ENCODE results near the gene EPHA8.
A peak's percentile ranks its signal among the peaks of the same experiment; 100 is the strongest.

EPHA8 gene

GRCh38 chr1:22534951-22535350 lies 28.3 kb upstream of the EPHA8 start (continued):
- TF ChIP-seq, protein P1, sequence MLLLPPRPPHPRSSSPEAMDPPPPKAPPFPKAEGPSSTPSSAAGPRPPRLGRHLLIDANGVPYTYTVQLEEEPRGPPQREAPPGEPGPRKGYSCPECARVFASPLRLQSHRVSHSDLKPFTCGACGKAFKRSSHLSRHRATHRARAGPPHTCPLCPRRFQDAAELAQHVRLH (tag by site-specific recombination; IDR thresholded peaks at IDR 0.05), result no peak
- no peak for TF ChIP-seq ZNF266 (tag by site-specific recombination; IDR thresholded peaks at IDR 0.05; ENCODE audit: low read depth)
- no peak for TF ChIP-seq ZBTB1 (tag by site-specific recombination; IDR thresholded peaks at IDR 0.05)
- TF ChIP-seq ZNF366 (tag by site-specific recombination; conservative IDR thresholded peaks at IDR 0.05), result no peak
- no peak for TF ChIP-seq PRDM6 (tag by site-specific recombination; IDR thresholded peaks at IDR 0.05)
- no peak for TF ChIP-seq ZXDB (tag by site-specific recombination; IDR thresholded peaks at IDR 0.05)
- no peak for TF ChIP-seq ZNF341 (tag by site-specific recombination; IDR thresholded peaks at IDR 0.05; ENCODE audit: low read depth)
- TF ChIP-seq ZSCAN30 (tag by site-specific recombination; IDR thresholded peaks at IDR 0.05), result no peak

DNA sequence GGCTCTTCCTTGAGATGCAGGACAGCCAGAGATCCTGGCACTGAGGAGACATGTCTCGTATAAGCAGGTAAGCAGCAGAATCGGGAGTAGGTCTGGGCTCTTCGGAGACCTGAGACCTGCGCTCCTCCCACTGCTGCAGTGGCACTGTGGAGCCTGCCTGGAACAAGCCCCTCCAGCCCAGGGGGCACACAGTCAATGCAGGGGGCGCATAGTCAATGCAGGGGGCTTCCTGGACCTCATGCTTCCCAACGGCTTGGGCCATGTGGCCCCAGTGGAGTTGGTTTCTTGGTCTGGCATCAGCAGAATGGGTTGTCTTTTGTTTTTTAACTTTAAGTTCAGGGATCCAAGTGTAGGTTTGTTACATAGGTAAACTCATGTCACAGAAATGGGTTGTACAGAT lies 27.9 kb upstream of the EPHA8 start:
- Histone ChIP-seq H3K4me1 (ENCODE audit: control insufficient read depth, insufficient read depth, low read length) (no peaks in the 10 kb centered on the region), H3K4me3 (ENCODE audit: low read depth, low read length) (no peak overlapping the region), H3K9me3 (ENCODE audit: control insufficient read depth, insufficient read depth, low read depth, low read length) (no peaks in the 10 kb centered on the region), H3K27ac (ENCODE audit: extremely low read depth, low read depth, low read length) (no peak overlapping the region), H3K36me3 (ENCODE audit: control insufficient read depth in 2 of 2, insufficient read depth in 1 of 2, low read length in 2 of 2) (no peaks in the 10 kb centered on the region)
- no peak for TF ChIP-seq HOXC10 (CRISPR knock-in tag; IDR thresholded peaks at IDR 0.05)
- peak; percentile 68 for TF ChIP-seq GLIS1 (tag by site-specific recombination; IDR thresholded peaks at IDR 0.05)
- ChIA-PET CTCF (interaction anchor here (1.1 kb wide), 1 partner anchor 104 kb away, joined by 3 read pairs; no protein-coding TSS in a partner anchor), POLR2A (no interaction called here)

- TF ChIP-seq ZNF518A (tag by site-specific recombination; conservative IDR thresholded peaks at IDR 0.05; ENCODE audit: low read depth) (no peak), ZNF843 (tag by site-specific recombination; IDR thresholded peaks at IDR 0.05) (no peak), ZNF473 (tag by site-specific recombination; IDR thresholded peaks at IDR 0.05) (no peak), ZNF624 (tag by site-specific recombination; IDR thresholded peaks at IDR 0.05) (no peak), FEZF1 (tag by site-specific recombination; IDR thresholded peaks at IDR 0.05) (no peak), ZNF132 (tag by site-specific recombination; IDR thresholded peaks at IDR 0.05; ENCODE audit: borderline replicate concordance) (no peak), TRIM28 (IDR thresholded peaks at IDR 0.05; ENCODE audit: borderline replicate concordance, low read length) (no peak), ZNF768 (tag by site-specific recombination; IDR thresholded peaks at IDR 0.05) (no peak), ZNF274 (IDR thresholded peaks at IDR 0.05; ENCODE audit: low read length) (no peak), ZNF274 (tag by site-specific recombination; IDR thresholded peaks at IDR 0.05; ENCODE audit: borderline replicate concordance) (no peak), TCF7L2 (IDR thresholded peaks at IDR 0.05; ENCODE audit: borderline replicate concordance, low read depth, low read length) (no peak), ZNF529 (tag by site-specific recombination; IDR thresholded peaks at IDR 0.05; ENCODE audit: insufficient replicate concordance) (no peak), ZSCAN23 (tag by site-specific recombination; IDR thresholded peaks at IDR 0.05) (no peak), ZNF530 (tag by site-specific recombination; IDR thresholded peaks at IDR 0.05; ENCODE audit: low read depth) (no peak)
- TF ChIP-seq, protein P2, sequence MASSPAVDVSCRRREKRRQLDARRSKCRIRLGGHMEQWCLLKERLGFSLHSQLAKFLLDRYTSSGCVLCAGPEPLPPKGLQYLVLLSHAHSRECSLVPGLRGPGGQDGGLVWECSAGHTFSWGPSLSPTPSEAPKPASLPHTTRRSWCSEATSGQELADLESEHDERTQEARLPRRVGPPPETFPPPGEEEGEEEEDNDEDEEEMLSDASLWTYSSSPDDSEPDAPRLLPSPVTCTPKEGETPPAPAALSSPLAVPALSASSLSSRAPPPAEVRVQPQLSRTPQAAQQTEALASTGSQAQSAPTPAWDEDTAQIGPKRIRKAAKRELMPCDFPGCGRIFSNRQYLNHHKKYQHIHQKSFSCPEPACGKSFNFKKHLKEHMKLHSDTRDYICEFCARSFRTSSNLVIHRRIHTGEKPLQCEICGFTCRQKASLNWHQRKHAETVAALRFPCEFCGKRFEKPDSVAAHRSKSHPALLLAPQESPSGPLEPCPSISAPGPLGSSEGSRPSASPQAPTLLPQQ (tag by site-specific recombination; IDR thresholded peaks at IDR 0.05), result no peak
- H3K4me1 ChIP-seq (ENCODE audit: control insufficient read depth, insufficient read depth, low read length), result no peaks in the 10 kb centered on the region
- no peaks in the 10 kb centered on the region for H3K9me3 ChIP-seq (ENCODE audit: control insufficient read depth, insufficient read depth, low read depth, low read length)
- no peak overlapping the region for H3K27ac ChIP-seq (ENCODE audit: extremely low read depth, low read depth, low read length)
- ChIA-PET CTCF (no interaction called here), POLR2A (no interaction called here)
- no peak overlapping the region for H3K4me3 ChIP-seq (ENCODE audit: low read depth, low read length)
- no peaks in the 10 kb centered on the region for H3K36me3 ChIP-seq (ENCODE audit: control insufficient read depth in 2 of 2, insufficient read depth in 1 of 2, low read length in 2 of 2)
Measured at GRCh38 chr1:22536506-22536905, 26.8 kb upstream of the EPHA8 start.
